ENCODE data around the gene OPN3.

The OPN3 gene

DNA sequence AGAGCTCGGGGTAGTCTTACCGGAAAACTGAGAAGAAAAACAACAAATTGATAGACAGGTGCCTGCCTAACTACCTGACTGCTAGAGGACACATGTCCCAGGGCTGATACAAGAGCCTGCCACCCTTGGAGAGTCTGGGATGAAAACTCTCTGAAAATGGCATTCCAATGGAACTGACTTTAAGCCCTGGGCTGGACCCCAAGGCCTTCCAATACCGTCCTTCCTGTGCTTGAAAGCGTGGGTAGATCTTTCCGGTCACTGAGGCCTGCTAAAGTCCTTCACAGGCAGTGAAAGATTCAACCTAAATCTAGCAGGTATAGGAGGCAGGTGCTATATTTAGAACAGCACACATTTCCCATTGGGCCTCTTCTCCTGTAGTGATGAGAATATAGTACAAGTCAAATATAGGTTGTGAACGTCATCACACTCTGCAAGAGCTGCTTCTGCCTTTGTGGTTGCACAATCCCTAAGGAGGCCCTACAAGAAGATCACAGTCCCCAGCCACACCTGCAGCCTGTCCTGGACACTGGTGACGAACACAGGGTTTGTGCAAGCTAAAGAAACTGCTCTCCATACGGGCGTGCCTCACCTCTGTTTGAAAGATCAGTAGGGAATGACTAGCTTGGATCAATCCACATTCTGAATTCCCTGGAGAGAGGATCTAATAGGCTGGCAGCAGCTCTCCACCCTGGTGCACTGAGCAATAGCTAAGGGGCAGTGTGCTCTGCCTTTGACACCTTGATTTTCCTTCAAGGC, 876 bp upstream of the OPN3 start:
- TF ChIP-seq, protein P1, sequence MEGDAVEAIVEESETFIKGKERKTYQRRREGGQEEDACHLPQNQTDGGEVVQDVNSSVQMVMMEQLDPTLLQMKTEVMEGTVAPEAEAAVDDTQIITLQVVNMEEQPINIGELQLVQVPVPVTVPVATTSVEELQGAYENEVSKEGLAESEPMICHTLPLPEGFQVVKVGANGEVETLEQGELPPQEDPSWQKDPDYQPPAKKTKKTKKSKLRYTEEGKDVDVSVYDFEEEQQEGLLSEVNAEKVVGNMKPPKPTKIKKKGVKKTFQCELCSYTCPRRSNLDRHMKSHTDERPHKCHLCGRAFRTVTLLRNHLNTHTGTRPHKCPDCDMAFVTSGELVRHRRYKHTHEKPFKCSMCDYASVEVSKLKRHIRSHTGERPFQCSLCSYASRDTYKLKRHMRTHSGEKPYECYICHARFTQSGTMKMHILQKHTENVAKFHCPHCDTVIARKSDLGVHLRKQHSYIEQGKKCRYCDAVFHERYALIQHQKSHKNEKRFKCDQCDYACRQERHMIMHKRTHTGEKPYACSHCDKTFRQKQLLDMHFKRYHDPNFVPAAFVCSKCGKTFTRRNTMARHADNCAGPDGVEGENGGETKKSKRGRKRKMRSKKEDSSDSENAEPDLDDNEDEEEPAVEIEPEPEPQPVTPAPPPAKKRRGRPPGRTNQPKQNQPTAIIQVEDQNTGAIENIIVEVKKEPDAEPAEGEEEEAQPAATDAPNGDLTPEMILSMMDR (IDR thresholded peaks at IDR 0.05; ENCODE audit: control extremely low read depth, extremely low read depth, low read depth, missing control alignments): no peak
- no peak for DNase-seq (ENCODE audit: extremely low spot score)
- ChIA-PET POLR2A (interaction anchor here (0.7 to 0.9 kb wide), 5 partner anchors 13 to 360 kb away, joined by 3 to 10 read pairs (median 3); no protein-coding TSS in a partner anchor), CTCF (interaction anchor here (1.0 to 5.0 kb wide), 6 partner anchors 8 to 207 kb away, joined by 3 to 22 read pairs (median 6); partner anchors contain the start of gene EXO1)

DNA sequence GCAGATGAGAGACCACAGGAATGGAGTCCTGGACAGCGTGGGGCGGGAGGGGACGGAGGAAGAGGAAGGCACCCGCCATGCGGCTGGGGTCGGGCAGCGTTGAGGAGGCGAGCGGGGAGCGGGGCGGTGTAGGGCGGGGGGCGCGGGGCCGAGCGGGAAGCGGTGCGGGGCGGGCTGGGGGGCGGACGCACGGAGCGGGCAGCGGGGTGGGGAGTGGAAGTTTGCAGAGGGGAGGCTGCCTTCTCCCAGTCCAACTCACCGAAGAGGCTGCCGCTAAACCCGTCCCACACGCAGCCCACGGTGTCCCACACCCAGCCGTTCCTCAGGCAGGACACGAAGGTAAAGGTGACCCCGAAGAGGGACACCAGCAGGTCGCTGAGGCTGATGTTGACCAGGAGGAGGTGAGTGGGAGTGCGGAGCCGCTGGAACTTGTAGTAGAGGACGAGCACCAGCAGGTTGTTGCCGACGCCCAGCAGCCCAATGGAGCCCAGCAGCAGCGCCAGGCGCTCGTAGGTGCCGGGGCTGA, 483 bp downstream of the OPN3 start:
- ChIA-PET CTCF (interaction anchor here (1.0 to 5.0 kb wide), 8 partner anchors 10 to 208 kb away, joined by 3 to 22 read pairs (median 4); partner anchors contain the start of gene EXO1), POLR2A (no interaction called here)
- DNase-seq (ENCODE audit: extremely low spot score): peak; percentile 64
- TF ChIP-seq, protein P1 (IDR thresholded peaks at IDR 0.05; ENCODE audit: control extremely low read depth, extremely low read depth, low read depth, missing control alignments): no peak

DNA sequence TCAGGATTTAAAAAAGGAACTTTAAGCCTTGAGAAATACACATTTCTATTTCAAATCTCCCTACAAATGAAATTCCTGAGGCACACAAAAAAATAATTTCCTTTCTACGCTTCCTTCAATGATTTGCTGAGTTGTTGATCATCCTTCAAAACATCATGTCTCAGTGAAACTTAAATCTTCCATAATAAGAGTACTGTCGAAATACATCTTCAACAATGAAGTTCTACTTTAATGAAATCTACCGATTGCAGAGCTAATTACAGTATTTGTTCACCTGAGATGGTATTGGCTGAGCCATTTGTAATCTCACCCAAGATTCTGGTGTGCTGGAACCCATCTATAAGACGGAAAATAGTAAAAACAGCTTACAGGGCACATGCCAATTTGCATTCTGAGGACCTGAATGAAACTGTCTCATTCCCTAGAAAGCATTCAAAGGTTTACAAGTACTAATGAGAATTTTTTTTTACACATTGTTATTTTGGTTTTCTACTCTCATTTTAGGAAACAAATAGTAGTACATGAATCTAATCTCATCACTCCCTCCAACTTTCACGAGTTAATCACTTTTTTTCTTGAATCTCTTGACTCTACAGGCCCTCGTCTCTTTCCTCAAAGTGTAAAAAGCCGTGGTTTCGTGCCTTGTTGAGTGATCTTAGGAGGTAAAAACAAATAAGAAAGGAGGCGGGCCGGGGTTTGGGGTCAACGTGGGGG, 1.1 kb downstream of the OPN3 start:
- DNase-seq (ENCODE audit: extremely low spot score): no peak

DNA sequence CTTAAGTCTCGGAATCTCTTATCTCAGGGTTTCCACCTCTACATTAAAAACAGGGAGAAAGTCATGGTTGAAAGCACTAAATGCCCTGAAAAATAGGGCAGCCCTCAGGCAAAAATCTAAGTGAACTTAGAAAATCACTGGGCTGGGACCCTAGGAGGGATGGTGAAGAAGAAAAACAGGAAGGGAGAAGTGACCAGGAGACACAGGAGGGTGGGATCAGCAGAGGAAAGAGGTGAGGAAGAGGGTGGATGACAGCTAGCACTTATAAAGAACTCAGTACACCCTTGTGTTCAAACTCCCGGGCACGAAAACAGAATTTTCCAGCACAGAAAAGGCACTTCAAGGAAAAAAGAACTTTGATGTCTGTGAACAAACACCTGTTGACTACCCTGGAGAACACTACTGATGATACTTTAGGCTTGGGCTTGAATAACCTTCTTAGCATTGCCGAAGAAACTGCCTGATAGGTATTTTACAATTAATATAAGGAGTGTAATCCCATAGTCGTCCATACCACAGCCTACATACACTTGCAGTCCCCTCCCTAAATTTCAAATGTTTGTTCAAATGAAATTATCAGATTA, 2.0 kb downstream of the OPN3 start:
- DNase-seq (ENCODE audit: extremely low spot score): no peak
- ChIA-PET POLR2A (no interaction called here), CTCF (interaction anchor here (1.2 to 2.0 kb wide), 6 partner anchors 9 to 153 kb away, joined by 3 to 6 read pairs (median 4); no protein-coding TSS in a partner anchor)
- TF ChIP-seq, protein P1 (IDR thresholded peaks at IDR 0.05; ENCODE audit: control extremely low read depth, extremely low read depth, low read depth, missing control alignments): no peak

More for the DNA sequence above, 1.1 kb downstream of the OPN3 start:
- TF ChIP-seq, protein P1 (IDR thresholded peaks at IDR 0.05; ENCODE audit: control extremely low read depth, extremely low read depth, low read depth, missing control alignments): no peak
- ChIA-PET CTCF (interaction anchor here (1.0 to 1.2 kb wide), 4 partner anchors 10 to 154 kb away, joined by 3 to 4 read pairs (median 4); no protein-coding TSS in a partner anchor), POLR2A (no interaction called here)

DNA sequence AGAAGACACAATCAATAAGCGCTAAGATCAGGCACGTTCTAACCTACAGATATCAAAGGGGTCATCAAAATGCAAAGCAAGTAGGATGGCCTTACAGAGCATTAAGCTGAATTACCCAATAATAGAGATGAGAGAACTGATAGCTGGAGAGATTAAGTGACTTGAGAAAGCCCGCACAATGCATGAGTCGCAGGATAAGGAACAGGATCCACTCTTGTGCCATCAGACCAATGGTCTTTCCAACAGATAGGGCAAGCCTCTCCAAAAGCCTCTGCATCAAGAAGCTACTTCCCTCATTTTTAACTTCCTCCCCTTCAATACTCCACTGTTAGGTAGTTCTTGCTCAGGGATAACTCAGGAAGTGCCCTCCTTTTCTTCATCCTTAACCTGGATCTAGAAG, 2.6 kb downstream of the OPN3 start:
- ChIA-PET CTCF (interaction anchor here (0.7 to 2.0 kb wide), 4 partner anchors 10 to 27 kb away, joined by 3 to 6 read pairs (median 6); no protein-coding TSS in a partner anchor), POLR2A (no interaction called here)
- no peak for DNase-seq (ENCODE audit: extremely low spot score)
- TF ChIP-seq, protein P1 (IDR thresholded peaks at IDR 0.05; ENCODE audit: control extremely low read depth, extremely low read depth, low read depth, missing control alignments): no peak
